NCI-H2196 (cell line): ENCODE data around the gene SUPT4H1.
A peak's percentile ranks its signal among the peaks of the same experiment; 100 is the strongest.
"Not testable (repeated sequence)": the region's sequence is repeated elsewhere in the genome, so short reads cannot be mapped to it uniquely, and the experiment has no call there.

Source experiments
- DNase-seq: peaks from one replicate; lab custom pipeline; 2025; ENCODE audit not compliant: unreplicated experiment; lab: John Stamatoyannopoulos, UW

The SUPT4H1 gene

GRCh38 chr17:58351831-58352595, at the start of gene SUPT4H1:
Gene SUPT4H1, minus strand, starts transcription at chr17:58352201. Its CDS starts 66 bp downstream, at chr17:58352135.
- peak; percentile 97 for DNase-seq

DNA sequence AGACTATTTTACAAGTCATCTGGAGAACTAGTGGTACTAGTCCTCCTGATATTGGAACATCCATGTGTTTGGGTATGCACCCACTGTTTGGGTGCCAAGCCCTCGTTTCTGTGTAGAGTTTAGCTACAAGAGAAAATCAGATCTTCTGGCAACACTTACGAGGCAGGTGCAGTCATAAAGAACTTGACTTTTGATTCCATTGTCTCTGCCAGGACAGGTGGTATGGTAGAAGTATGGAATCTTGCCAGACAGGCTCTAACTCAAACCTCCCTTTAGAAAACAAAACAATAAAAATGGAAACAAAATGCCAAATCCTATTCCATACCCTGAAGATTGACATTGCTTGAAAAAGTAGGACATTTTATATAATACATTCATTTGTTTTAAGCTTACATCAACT, 49.3 kb upstream of the SUPT4H1 start:
- peak; percentile 55 for DNase-seq

DNA sequence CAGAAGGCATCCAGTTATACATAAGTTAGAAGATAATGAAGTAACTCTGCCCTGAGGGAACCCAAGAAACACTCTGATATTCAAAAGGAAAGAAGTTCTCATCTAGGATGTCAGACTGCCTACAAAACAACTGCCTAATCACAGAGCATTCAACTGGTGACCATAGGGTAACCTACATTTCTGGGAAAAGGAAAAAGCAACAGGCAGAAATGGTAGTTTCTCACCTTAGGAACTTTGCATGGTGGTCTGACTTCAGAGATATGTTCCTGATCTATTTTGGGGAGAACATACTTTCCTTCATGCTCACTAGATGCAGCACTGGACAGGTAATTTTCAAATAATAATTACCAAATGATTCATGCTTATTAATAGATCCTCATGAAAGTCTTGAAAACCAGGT, 48.8 kb upstream of the SUPT4H1 start:
- no peak for DNase-seq

- no peak for DNase-seq
These were observed 48.0 kb upstream of the SUPT4H1 start for GRCh38 chr17:58399974-58400373.

DNA sequence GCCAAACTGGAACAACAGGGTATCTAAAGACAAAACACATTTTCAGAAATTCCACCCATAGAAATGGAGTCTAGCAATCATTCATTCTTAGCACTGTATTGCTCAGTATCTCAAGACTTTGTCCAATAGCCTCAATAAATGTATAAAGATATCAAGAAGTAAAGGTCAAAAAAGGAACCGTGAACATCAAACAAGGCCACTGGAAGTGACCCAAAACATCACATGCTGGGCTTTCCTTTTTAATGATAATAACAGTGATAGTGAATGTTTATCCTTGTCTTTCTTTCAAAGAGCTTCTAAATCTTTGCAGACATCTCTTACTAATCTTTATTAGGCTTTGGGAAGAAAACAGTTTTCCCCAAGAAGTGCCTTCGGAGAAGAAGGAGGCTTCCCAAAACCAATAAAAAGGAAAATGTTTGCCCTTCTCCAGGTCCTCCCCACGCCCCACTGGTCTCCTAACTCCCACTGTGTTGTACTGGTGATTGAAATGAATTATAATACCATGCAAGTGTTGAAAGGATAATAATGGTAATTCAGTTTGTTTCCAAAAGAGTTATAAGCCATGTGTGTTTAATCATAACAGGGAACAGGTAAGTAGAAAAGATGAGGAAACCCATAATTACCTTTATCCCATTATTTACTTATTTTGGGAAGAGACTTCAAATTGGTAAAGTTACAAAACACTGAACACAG, 46.7 kb upstream of the SUPT4H1 start:
- DNase-seq = no peak

DNA sequence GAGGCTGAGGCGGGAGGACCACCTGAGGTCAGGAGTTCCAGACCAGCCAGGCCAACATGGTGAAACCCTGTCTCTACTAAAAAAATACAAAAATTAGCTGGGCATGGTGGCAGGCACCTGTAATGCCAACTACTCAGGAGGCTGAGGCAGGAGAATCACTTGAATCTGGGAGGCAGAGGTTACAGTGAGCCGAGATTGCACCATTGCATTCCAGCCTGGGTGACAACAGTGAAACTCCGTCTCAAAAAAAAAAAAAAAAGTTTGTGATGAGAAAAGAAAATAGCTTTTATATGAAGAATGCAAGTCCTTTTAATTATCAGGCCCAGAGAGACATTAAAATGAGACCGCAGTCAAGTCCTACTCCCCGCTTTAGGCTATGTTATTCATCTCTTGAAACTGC, 45.4 kb upstream of the SUPT4H1 start:
- not testable (repeated sequence) for DNase-seq

GRCh38 chr17:58396173-58396572, 44.2 kb upstream of the SUPT4H1 start:
- DNase-seq = no peak

- DNase-seq = no peak
These were observed 42.7 kb upstream of the SUPT4H1 start for GRCh38 chr17:58394534-58395223.

- peak; percentile 94 for DNase-seq
These were observed 39.4 kb upstream of the SUPT4H1 start for GRCh38 chr17:58391302-58391984.

DNA sequence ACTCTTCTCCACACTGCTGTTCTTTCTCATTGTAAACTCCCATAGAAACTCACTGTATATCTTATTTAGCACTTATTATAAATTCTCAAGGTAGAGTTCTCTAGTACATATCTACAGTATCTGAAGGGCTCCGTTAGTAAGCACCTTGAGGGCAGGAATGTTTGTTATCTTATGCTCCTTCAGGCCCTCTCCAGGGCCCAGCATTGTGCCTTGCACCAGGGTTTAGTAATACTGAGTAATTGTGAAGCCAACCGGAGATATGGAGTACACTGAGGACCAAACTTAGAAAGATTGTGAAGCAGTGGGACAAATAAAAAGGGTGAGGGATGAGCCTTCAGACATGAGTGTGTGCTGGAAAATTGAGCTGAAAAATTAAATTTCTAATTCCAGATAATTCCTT, 38.9 kb upstream of the SUPT4H1 start:
- no peak for DNase-seq

DNA sequence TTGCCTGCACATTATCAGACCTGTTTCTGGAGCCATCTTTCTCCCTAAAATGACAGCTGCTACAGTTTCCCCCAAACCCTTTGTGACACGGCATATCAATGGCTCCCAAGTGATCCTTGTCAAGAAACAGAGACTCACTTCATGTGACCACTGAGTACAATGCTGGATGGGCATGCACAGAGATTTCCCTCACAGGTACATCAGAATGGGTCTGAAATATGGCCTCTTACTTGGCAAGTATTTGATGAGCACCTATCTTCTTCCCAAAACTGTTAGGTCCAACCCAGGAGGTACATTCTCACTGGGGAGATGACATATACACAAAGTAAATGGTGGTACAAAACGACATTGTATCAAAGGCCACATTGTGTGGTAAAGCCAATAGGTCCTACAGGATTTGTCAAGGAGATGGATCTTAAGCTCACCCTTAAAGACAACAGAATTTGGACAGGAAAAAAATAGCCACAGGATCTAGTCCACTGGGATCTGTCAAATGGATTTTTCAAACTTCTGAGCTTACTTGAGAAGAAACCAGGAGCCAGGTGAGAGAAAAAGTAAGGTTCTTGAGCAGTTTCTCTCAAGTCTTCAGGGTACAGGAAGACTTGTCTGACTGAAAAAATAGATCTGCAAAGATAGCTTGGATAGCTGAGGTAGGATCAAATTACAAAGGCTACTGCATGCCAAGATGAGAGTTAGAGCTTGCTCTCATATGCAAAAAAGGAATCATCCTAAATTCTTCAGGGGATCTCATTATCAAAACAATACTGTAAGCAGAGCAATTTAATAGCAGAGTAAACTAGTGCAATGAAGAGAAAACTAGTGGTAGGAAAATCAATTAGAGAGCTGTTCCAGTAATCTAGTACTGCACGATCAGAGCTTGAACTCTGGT, 36.5 kb upstream of the SUPT4H1 start:
- DNase-seq = no peak

DNA sequence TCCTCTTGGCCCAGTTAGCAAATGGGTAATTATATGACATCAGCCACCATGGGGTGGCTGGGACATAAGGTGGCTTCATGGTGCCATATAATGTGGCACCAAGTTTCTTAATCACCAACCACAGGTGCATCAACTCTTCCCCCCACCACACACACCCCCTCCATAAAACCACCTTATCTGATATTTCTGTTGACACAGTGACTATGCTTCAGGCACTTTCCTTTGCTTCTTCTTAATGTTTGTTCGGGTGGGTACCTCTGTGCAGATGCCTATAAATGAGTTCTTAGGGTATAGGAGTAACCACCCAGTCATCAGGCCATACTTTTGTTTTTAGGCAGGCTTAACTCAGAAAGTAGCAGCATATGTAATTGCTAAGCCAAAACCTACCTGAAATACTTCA, 35.8 kb upstream of the SUPT4H1 start:
- no peak for DNase-seq

- no peak for DNase-seq
These were observed 34.7 kb upstream of the SUPT4H1 start for GRCh38 chr17:58386708-58387107.

DNA sequence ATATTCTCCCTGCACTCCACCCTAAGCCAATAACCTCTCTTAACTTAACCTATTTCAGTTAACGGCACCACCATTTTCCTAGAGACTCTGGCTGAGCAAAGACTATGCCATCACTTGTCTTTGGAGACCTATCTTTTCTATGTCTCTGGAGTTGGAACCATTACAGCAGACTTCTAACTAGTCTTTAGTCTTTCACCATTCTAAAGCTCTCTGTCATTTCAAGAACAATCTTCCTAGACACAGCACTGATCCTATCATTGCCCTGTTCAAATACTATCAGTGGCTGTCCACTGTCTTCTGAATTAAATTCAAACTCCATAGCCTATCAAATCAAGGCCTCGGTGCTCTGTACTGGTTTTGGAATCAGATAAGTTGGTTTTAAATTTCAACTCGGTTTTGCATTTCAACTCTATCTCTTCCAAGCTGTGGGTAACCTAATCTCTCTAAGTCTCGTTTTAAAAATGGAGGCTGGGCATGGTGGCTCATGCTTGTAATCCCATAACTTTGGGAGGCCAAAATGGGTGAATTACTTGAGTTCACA, 33.4 kb upstream of the SUPT4H1 start:
- DNase-seq = no peak

GRCh38 chr17:58384897-58385296, 32.9 kb upstream of the SUPT4H1 start:
- no peak for DNase-seq

DNA sequence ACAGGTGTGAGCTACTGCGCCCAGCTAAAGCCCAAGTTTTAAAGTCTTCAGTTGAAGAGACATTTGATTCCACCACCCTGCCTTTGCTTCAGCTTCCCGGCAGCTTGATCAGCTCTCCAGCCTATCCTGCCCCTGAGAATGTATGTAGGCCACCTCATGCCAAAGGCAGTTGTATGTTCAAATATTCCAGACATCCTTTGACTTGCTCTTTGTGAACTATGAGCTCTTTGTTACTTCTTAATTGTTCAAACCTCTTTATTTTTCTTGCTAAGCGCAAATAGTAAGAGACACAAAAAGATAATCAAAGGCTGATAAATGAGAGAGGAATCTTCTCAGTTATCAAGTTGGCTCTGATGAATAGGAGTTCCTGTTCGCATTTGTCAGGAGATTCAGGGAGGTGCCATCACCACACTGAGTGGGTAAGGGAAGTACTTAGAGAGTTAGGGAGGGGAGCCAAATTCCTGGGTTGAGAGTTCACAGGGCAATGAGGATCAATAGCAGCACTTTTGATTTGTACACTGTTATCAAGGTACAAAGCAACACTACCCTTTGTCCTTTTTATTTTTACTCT, 32.0 kb upstream of the SUPT4H1 start:
- no peak for DNase-seq

DNA sequence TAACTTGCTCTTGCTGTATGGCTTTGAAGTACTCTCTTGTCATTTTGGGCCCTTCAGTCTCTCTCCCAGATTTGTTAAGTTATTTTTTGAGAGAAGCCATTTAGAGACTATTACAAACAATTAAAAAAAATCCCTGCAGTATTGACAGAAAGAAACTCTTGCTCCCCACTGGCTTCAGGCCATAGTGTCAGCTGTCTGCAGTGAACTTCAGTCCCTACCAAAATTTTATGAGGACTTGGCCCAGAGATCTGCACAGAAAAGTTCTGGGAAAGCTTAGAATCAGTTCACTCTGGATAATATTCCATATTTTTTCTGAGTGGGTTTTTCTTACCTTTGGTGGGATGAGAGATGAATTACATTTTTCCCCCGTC, 30.9 kb upstream of the SUPT4H1 start:
- no peak for DNase-seq

- DNase-seq = no peak
These were observed 30.3 kb upstream of the SUPT4H1 start for GRCh38 chr17:58382108-58382871.
